Measurements from ENCODE around the gene LRP4. TPM values are rescaled to one million over a fixed set of nuclear protein-coding genes. Genes with fewer than 3 reads are reported as not detected.
A peak's percentile ranks its signal among the peaks of the same experiment; 100 is the strongest.

Gene LRP4
- total and polyA plus RNA-seq, 2 of the 4 experiments (the other 2 are of a cell fraction) = 4.1 to 5.8 TPM

GRCh38 chr11:46951864-46952263 is 33.5 kb upstream of the LRP4 start:
- no peak overlapping the region; the same call in 1 of the 2 replicates for H3K4me2 ChIP-seq (ENCODE audit: low read depth, low read length)
- POLR2A ChIA-PET (ENCODE audit: unreplicated experiment) = no interaction called here
- no peak overlapping the region for H3K9ac ChIP-seq (ENCODE audit: low read depth, low read length)
- H3K9me1 ChIP-seq (ENCODE audit: insufficient read depth, low read length) = peaks cover 16% of the 10 kb centered on the region
- H3K27me3 ChIP-seq (ENCODE audit: control insufficient read depth, insufficient read depth, low read length) = no peaks in the 10 kb centered on the region
- 0 out of 4 replicates have a peak overlapping the region, but pooled peaks of 1 of the 2 experiments have one; percentile 24 for H4K8ac ChIP-seq (ENCODE audit: low read depth in 2 of 2, low read length in 2 of 2)
- no peak overlapping the region for H3K56ac ChIP-seq (ENCODE audit: extremely low read depth, insufficient read depth, low read length)
- no TSS peak for BruUV-seq (replicated peaks)
- peak overlapping the region; percentile 46; the same call in 1 of the 2 replicates for H2AK5ac ChIP-seq (ENCODE audit: low read depth, low read length)
- no peak overlapping the region for H2BK15ac ChIP-seq (ENCODE audit: low read depth, low read length)
- DNase-seq (peak; percentile 56), ATAC-seq (ENCODE audit: low read depth) (no peak)
- 0 out of 2 replicates have a peak overlapping the region, but pooled peaks have one; percentile 41 for H3K23ac ChIP-seq (ENCODE audit: low read depth, low read length)
- H4K5ac ChIP-seq (ENCODE audit: low read depth, low read length) = no peak overlapping the region
- CTCF ChIA-PET = interaction anchor here (0.9 to 1.0 kb wide), 2 partner anchors 15 to 201 kb away, joined by 3 read pairs; no protein-coding TSS in a partner anchor
- no peak overlapping the region for H2AFZ ChIP-seq (replicated peaks; ENCODE audit: low read length, poor library complexity)
- in situ Hi-C loops (cut with MboI; ENCODE audit: low sequenced_read_pairs) (no loop called here), intact Hi-C loops (cut with micrococcal nuclease) (no loop called here), dilution Hi-C loops (cut with HindIII; ENCODE audit: low sequenced_read_pairs, unreplicated experiment) (no loop called here)
- H3K9me3 ChIP-seq (ENCODE audit: control insufficient read depth, insufficient read depth, low read length) = no peaks in the 10 kb centered on the region
- no peak overlapping the region for H2BK120ac ChIP-seq (ENCODE audit: low read depth, low read length)
- peak overlapping the region; percentile 18; the same call in 1 of the 2 replicates for H3K4ac ChIP-seq (ENCODE audit: low read depth, low read length)
- no peak overlapping the region for H2AK9ac ChIP-seq (replicated peaks; ENCODE audit: low read depth, low read length, poor library complexity)
- H3K18ac ChIP-seq (ENCODE audit: low read depth, low read length) = peak overlapping the region; percentile 54; the same call in 1 of the 2 replicates
- H4K20me1 ChIP-seq (ENCODE audit: insufficient read depth, low read length) = 0 out of 2 replicates have a peak, but pooled peaks cover 4% of the 10 kb centered on the region
- H3K79me1 ChIP-seq (ENCODE audit: low read depth in 1 of 2, low read length in 2 of 2) = peaks cover 6 to 26% of the 10 kb centered on the region in 2 experiments; a peak in 3 of 4 replicates
- 0 out of 2 replicates have a peak overlapping the region, but pooled peaks have one; percentile 13 for H2BK20ac ChIP-seq (ENCODE audit: low read depth, low read length)
- H3K27ac ChIP-seq (ENCODE audit: insufficient read depth, low read length) = no peak overlapping the region
- H3K14ac ChIP-seq (replicated peaks; ENCODE audit: low read depth, low read length) = peak overlapping the region; percentile 43; the same call in 1 of the 2 replicates
- H2BK5ac ChIP-seq (ENCODE audit: low read depth, low read length, poor library complexity, severe bottlenecking) = no peak overlapping the region
- H3K4me3 ChIP-seq (ENCODE audit: insufficient read depth, low read depth, low read length) = no peak overlapping the region
- no CpG with 5 or more reads among the region's 1 CpG for whole genome bisulfite sequencing, 2 experiments (ENCODE audit: extremely low coverage in 2 of 2, insufficient read length in 1 of 2)
- no peaks in the 10 kb centered on the region for H3K36me3 ChIP-seq (ENCODE audit: control insufficient read depth, insufficient read depth, low read length)
- TF ChIP-seq RAD21 (IDR thresholded peaks at IDR 0.05; ENCODE audit: low read length) = no peak
- TF ChIP-seq SMC3 (IDR thresholded peaks at IDR 0.05; ENCODE audit: low read depth, low read length) = no peak
- TF ChIP-seq FOS (IDR thresholded peaks at IDR 0.05; ENCODE audit: low read depth, low read length) = no peak
- no peak for TF ChIP-seq NFE2L2 (IDR thresholded peaks at IDR 0.05; ENCODE audit: low read depth, low read length)
- peaks cover 14% of the 10 kb centered on the region for H3K4me1 ChIP-seq (ENCODE audit: control insufficient read depth, insufficient read depth, low read length)
- H4K91ac ChIP-seq (ENCODE audit: insufficient read depth, low read depth, low read length) = no peak overlapping the region
